ENCODE results near the gene TMEM255A. TPM values are rescaled to one million over a fixed set of nuclear protein-coding genes. Genes with fewer than 3 reads are reported as not detected.

Gene TMEM255A
- total RNA-seq, 1 experiment from 2014 or later = 0.31 TPM

DNA sequence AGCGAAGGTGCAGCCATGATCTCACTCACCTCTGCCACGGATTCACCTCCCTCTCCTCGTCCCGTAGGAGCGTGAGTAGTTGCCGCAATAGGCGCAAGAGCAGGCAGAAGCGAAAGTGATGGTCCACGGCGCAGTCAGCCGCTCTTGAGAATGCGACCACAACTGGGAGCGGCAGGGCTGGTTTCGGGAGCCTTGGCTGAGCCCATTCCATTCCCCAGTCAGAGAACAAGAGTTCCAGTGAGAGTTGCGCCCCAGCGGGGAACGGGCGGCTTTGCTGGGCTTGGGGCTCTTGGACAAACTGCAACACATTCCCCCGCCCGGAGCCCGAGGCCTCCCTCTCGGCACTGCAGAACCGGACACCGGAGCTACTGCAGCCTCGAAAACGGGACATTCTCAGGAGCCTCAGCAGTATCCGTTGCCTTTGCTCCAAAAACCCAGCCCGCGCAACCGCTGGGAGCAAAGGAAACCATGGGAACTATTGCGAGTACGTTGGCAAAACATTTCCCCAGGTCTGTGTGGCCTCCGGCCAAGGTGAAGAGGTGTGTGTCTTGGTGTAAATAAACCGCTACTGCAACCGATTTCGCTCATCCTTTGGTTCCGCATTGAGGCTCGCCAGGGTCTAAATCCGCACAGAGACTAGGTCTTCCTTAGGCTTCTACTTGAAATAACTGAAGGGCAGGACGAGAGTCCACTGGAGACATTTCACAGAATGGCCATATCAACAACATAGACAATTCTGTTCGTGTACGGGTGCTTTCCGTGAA, 66.3 kb downstream of the TMEM255A start:
- peak overlapping the region; percentile 56 for H3K27ac ChIP-seq (ENCODE audit: low read length)
- DNase-seq (ENCODE audit: low read depth, low spot score) (peak; percentile 62), ATAC-seq (peak; percentile 97)
- no peaks in the 10 kb centered on the region for H3K36me3 ChIP-seq (ENCODE audit: control insufficient read depth, insufficient read depth, low read length)
- peak overlapping the region; percentile 60 to 91 for H3K4me3 ChIP-seq (ENCODE audit: low read depth in 2 of 2, low read length in 2 of 2)
- intact Hi-C loops (cut with micrococcal nuclease; ENCODE audit: unreplicated experiment) (no loop called here), in situ Hi-C loops (cut with HindIII; ENCODE audit: low pct_unique_long_range_greater_than_20kb, low sequenced_read_pairs) (no loop called here)
- no peaks in the 10 kb centered on the region for H3K9me3 ChIP-seq (ENCODE audit: control insufficient read depth, insufficient read depth, low read depth, low read length)
- TF ChIP-seq TCF7L2 (IDR thresholded peaks at IDR 0.05; ENCODE audit: low read depth, low read length) = no peak; the same call in 1 of the 2 replicates
- TF ChIP-seq POLR2AphosphoS5 (IDR thresholded peaks at IDR 0.05; ENCODE audit: low read depth, low read length) = peak; percentile 82
- TF ChIP-seq, protein P1, sequence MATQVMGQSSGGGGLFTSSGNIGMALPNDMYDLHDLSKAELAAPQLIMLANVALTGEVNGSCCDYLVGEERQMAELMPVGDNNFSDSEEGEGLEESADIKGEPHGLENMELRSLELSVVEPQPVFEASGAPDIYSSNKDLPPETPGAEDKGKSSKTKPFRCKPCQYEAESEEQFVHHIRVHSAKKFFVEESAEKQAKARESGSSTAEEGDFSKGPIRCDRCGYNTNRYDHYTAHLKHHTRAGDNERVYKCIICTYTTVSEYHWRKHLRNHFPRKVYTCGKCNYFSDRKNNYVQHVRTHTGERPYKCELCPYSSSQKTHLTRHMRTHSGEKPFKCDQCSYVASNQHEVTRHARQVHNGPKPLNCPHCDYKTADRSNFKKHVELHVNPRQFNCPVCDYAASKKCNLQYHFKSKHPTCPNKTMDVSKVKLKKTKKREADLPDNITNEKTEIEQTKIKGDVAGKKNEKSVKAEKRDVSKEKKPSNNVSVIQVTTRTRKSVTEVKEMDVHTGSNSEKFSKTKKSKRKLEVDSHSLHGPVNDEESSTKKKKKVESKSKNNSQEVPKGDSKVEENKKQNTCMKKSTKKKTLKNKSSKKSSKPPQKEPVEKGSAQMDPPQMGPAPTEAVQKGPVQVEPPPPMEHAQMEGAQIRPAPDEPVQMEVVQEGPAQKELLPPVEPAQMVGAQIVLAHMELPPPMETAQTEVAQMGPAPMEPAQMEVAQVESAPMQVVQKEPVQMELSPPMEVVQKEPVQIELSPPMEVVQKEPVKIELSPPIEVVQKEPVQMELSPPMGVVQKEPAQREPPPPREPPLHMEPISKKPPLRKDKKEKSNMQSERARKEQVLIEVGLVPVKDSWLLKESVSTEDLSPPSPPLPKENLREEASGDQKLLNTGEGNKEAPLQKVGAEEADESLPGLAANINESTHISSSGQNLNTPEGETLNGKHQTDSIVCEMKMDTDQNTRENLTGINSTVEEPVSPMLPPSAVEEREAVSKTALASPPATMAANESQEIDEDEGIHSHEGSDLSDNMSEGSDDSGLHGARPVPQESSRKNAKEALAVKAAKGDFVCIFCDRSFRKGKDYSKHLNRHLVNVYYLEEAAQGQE (IDR thresholded peaks at IDR 0.05; ENCODE audit: insufficient read depth in 1 of 2, low read depth in 2 of 2, low read length in 1 of 2) = 0 out of 4 replicates have a peak, but pooled peaks of 1 of the 2 experiments have one; percentile 47
- peak; percentile 85; the same call in 1 of the 2 replicates for TF ChIP-seq SIN3A (IDR thresholded peaks at IDR 0.05; ENCODE audit: borderline replicate concordance, insufficient read depth, low read depth, low read length)
- TF ChIP-seq, protein P2, sequence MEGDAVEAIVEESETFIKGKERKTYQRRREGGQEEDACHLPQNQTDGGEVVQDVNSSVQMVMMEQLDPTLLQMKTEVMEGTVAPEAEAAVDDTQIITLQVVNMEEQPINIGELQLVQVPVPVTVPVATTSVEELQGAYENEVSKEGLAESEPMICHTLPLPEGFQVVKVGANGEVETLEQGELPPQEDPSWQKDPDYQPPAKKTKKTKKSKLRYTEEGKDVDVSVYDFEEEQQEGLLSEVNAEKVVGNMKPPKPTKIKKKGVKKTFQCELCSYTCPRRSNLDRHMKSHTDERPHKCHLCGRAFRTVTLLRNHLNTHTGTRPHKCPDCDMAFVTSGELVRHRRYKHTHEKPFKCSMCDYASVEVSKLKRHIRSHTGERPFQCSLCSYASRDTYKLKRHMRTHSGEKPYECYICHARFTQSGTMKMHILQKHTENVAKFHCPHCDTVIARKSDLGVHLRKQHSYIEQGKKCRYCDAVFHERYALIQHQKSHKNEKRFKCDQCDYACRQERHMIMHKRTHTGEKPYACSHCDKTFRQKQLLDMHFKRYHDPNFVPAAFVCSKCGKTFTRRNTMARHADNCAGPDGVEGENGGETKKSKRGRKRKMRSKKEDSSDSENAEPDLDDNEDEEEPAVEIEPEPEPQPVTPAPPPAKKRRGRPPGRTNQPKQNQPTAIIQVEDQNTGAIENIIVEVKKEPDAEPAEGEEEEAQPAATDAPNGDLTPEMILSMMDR (IDR thresholded peaks at IDR 0.05) = no peak
- no TSS peak for BruUV-seq (replicated peaks)
- peaks cover 11% of the 10 kb centered on the region for H3K4me1 ChIP-seq (ENCODE audit: control insufficient read depth, insufficient read depth, low read length)
- CTCF ChIA-PET = no interaction called here
- POLR2A ChIA-PET = no interaction called here
- H3K27me3 ChIP-seq (ENCODE audit: control insufficient read depth, insufficient read depth, low read length) = peaks cover 4% of the 10 kb centered on the region; the same call in 1 of the 2 replicates

- no TSS peak for BruUV-seq (replicated peaks)
- Histone ChIP-seq H3K4me3 (ENCODE audit: low read depth in 2 of 2, low read length in 2 of 2) (peak overlapping the region; percentile 60 to 91), H3K9me3 (ENCODE audit: control insufficient read depth, insufficient read depth, low read depth, low read length) (no peaks in the 10 kb centered on the region), H3K36me3 (ENCODE audit: control insufficient read depth, insufficient read depth, low read length) (no peaks in the 10 kb centered on the region), H3K4me1 (ENCODE audit: control insufficient read depth, insufficient read depth, low read length) (peaks cover 10% of the 10 kb centered on the region), H3K27ac (ENCODE audit: low read length) (peak overlapping the region; percentile 52), H3K27me3 (ENCODE audit: control insufficient read depth, insufficient read depth, low read length) (peaks cover 4% of the 10 kb centered on the region; the same call in 1 of the 2 replicates)
- TF ChIP-seq, protein P2 (IDR thresholded peaks at IDR 0.05) = no peak
- TF ChIP-seq POLR2AphosphoS5 (IDR thresholded peaks at IDR 0.05; ENCODE audit: low read depth, low read length) = no peak
- intact Hi-C loops (cut with micrococcal nuclease; ENCODE audit: unreplicated experiment) (no loop called here), in situ Hi-C loops (cut with HindIII; ENCODE audit: low pct_unique_long_range_greater_than_20kb, low sequenced_read_pairs) (no loop called here)
- DNase-seq (ENCODE audit: low read depth, low spot score) = no peak
- ChIA-PET POLR2A (no interaction called here), CTCF (no interaction called here)
- peak; percentile 30 for ATAC-seq
Measured at GRCh38 chrX:120244395-120244734, 66.9 kb downstream of the TMEM255A start.

All from Panc1 (cell line).